GM12873 (cell line): ENCODE measurements around the gene PRSS38.

Experiments
- CTCF ChIP-seq: IDR thresholded peaks from 2 replicates; pipeline ENCODE4 v1.5.1; 2012; ENCODE audit warnings: low read depth, mild to moderate bottlenecking, moderate library complexity, low read length, control low read depth; ENCODE audit not compliant: insufficient read depth; ENCODE audit errors: missing control alignments

The PRSS38 gene

GRCh38 chr1:227815468-227816409, at the start of gene PRSS38:
PRSS38 (plus strand) TSS chr1:227815675; CDS start chr1:227815717, 42 bp downstream.
- no peak for TF ChIP-seq CTCF

- no peak for TF ChIP-seq CTCF
These were observed 49.4 kb upstream of the PRSS38 start for GRCh38 chr1:227766015-227766634.

GRCh38 chr1:227766653-227767277, 48.7 kb upstream of the PRSS38 start:
- no peak for TF ChIP-seq CTCF

GRCh38 chr1:227767401-227768124, 47.9 kb upstream of the PRSS38 start:
- no peak for TF ChIP-seq CTCF

- no peak for TF ChIP-seq CTCF
These were observed 47.4 kb upstream of the PRSS38 start for GRCh38 chr1:227768125-227768439.

- TF ChIP-seq CTCF = no peak
These were observed 46.8 kb upstream of the PRSS38 start for GRCh38 chr1:227768640-227769039.
